HL-60 (cell line): ENCODE data around the gene MMP10.
A peak's percentile ranks its signal among the peaks of the same experiment; 100 is the strongest.
"Not testable (repeated sequence)": the region's sequence is repeated elsewhere in the genome, so short reads cannot be mapped to it uniquely, and the experiment has no call there.

Experiments used
- DNase-seq, 2 experiments: peaks; one replicate each; pipeline ENCODE4 v3.0.0-alpha.2; 2010 to 2020; ENCODE audit warnings: low read depth in 1 of 2, low spot score in 1 of 2
- H3K27ac ChIP-seq: fragments of 250-450 bp; sonication (Bioruptor Pico); replicated peaks from 2 replicates; pipeline ENCODE4 v1.5.1; 2020; ENCODE audit warnings: mild to moderate bottlenecking, moderate library complexity
- H3K27me3 ChIP-seq: fragments of 250-450 bp; sonication (Bioruptor Pico); 2 replicates; pipeline ENCODE4 v1.5.1; 2021; ENCODE audit warnings: mild to moderate bottlenecking, moderate library complexity; ENCODE audit not compliant: insufficient read depth, poor library complexity, severe bottlenecking
- H3K4me3 ChIP-seq: replicated peaks from 2 replicates; pipeline ENCODE4 v1.5.1; 2011; ENCODE audit warnings: mild to moderate bottlenecking, control low read depth, low read length; ENCODE audit not compliant: insufficient read depth
- GABPA ChIP-seq: IDR thresholded peaks from 2 replicates; pipeline ENCODE4 v1.6.1; 2012; ENCODE audit warnings: low read depth
- POLR2AphosphoS5 ChIP-seq: IDR thresholded peaks from 2 replicates; pipeline ENCODE4 v1.6.1; 2012; ENCODE audit warnings: low read depth
- REST ChIP-seq: IDR thresholded peaks from 2 replicates; pipeline ENCODE4 v1.6.1; 2012; ENCODE audit warnings: low read depth; ENCODE audit not compliant: insufficient replicate concordance
- SPI1 ChIP-seq: IDR thresholded peaks from 2 replicates; pipeline ENCODE4 v1.6.1; 2012; ENCODE audit warnings: low read depth, mild to moderate bottlenecking, borderline replicate concordance
- TF ChIP-seq, protein P1 (sequence below): IDR thresholded peaks from one replicate; pipeline ENCODE4 v1.5.1; 2011; ENCODE audit warnings: low read length, control low read depth, inconsistent platforms; ENCODE audit not compliant: insufficient read depth

MMP10 gene

DNA sequence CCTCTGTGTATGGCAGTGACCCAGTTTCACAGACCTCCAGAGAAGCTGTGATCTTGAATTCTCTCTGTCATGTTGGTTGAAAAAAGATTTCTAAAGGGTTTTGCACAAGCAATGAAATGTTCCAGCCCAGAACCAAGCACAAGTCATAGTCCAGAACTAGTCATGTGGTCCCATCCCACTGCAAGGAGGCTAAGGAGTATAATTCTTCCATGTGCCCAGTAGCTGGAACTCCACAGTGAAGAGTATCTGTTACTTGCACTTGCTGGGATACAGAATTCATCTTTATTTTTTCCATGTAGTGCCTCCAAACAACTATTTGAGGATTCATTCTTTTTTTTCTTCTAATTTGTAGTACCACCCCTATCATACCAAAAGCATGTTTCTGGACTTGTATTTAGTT lies 45.8 kb downstream of the MMP10 start:
- Histone ChIP-seq H3K27ac (no peak overlapping the region), H3K4me3 (no peak overlapping the region), H3K27me3 (peaks cover 11% of the 10 kb centered on the region)
- no peak for DNase-seq
- TF ChIP-seq, protein P1, sequence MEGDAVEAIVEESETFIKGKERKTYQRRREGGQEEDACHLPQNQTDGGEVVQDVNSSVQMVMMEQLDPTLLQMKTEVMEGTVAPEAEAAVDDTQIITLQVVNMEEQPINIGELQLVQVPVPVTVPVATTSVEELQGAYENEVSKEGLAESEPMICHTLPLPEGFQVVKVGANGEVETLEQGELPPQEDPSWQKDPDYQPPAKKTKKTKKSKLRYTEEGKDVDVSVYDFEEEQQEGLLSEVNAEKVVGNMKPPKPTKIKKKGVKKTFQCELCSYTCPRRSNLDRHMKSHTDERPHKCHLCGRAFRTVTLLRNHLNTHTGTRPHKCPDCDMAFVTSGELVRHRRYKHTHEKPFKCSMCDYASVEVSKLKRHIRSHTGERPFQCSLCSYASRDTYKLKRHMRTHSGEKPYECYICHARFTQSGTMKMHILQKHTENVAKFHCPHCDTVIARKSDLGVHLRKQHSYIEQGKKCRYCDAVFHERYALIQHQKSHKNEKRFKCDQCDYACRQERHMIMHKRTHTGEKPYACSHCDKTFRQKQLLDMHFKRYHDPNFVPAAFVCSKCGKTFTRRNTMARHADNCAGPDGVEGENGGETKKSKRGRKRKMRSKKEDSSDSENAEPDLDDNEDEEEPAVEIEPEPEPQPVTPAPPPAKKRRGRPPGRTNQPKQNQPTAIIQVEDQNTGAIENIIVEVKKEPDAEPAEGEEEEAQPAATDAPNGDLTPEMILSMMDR: no peak
- TF ChIP-seq GABPA (no peak), REST (no peak), POLR2AphosphoS5 (no peak), SPI1 (no peak)

DNA sequence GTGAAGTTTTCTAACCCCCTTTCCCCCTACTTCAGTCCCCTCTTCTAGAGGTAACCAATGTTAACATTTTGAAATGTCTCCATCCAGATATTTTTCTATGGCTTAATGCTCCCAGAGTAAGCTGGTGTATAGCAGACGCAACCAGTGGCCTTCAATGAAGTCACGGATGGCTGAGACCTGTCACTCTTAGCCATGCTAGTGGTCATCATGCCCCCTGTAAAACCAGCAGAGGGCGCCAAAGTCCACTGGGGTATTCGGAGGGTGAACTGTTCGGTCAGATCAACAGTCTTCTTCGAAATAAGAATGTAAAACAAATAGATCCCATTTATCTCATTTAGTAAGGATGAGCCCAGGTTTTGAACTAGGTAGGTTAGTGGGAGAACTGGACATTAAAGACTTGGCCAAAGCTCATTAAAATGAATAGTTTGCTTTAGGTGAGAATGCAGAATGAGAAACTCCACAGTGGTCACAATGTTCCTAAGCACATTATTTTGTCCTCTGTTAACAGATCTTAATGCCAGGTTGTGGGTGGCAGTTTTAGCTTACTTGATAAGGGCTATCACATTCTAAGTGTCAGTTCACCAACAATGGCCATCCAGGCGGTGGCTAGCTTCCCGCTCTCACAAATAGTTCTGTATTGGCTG lies 47.1 kb downstream of the MMP10 start:
- peaks cover 11% of the 10 kb centered on the region for H3K27me3 ChIP-seq
- no peak overlapping the region for H3K4me3 ChIP-seq
- TF ChIP-seq, protein P1: peak; percentile 96
- TF ChIP-seq POLR2AphosphoS5 (no peak), SPI1 (no peak), GABPA (no peak), REST (no peak)
- DNase-seq: peak in 1 of 2 experiments; percentile 74
- no peak overlapping the region for H3K27ac ChIP-seq

DNA sequence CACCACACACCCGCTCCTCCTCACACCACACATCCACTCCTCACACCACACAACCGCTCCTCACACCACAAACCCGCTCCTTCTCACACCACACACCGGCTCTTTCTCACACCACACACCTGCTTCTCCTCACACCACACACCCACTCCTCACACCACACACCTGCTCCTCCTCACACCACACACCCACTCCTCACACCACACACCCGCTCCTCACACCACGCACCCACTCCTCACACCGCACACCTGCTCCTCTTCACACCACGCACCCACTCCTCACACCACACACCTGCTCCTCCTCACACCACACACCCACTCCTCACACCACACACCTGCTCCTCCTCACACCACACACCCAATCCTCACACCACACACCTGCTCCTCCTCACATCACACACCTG lies 49.5 kb downstream of the MMP10 start:
- not testable (repeated sequence) for DNase-seq, H3K27ac ChIP-seq, H3K4me3 ChIP-seq, H3K27me3 ChIP-seq

GRCh38 chr11:102729849-102730815 lies 50.3 kb downstream of the MMP10 start:
- H3K27me3 ChIP-seq: peaks cover 5% of the 10 kb centered on the region
- no peak for DNase-seq

More at GRCh38 chr11:102729849-102730815, 50.3 kb downstream of the MMP10 start:
- TF ChIP-seq, protein P1: no peak
- TF ChIP-seq GABPA (no peak), POLR2AphosphoS5 (no peak), SPI1 (no peak), REST (no peak)
- H3K27ac ChIP-seq: no peak overlapping the region
- H3K4me3 ChIP-seq: no peak overlapping the region
